PC-3 (cell line): ENCODE results near the gene PLXNA4. TPM values are rescaled to one million over a fixed set of nuclear protein-coding genes. Genes with fewer than 3 reads are reported as not detected.
A peak's percentile ranks its signal among the peaks of the same experiment; 100 is the strongest.

Source experiments
- ATAC-seq: fragments of 200-7000 bp; cut with Tn5 transposase; 2 replicates; pipeline ENCODE4 v1.9.1; 2020; ENCODE audit warnings: mild to moderate bottlenecking, moderate library complexity
- BruUV-seq: library from RNA; stranded (reverse); fragments of 400-500 nt; replicated peaks from 2 replicates; lab custom pipeline; 2021; lab: Mats Ljungman, UMichigan
- CTCF ChIA-PET: fragments of 300-600 bp; sonication (Branson Sonifier 250); formaldehyde crosslinking; loops from one replicate; lab custom pipeline; 2022; ENCODE audit warnings: antibody characterized with exemption; lab: Charles Lee
- POLR2A ChIA-PET: fragments of 300-600 bp; sonication (Branson Sonifier 250); formaldehyde crosslinking; loops from one replicate; lab custom pipeline; 2022; ENCODE audit warnings: antibody characterized with exemption; ENCODE audit not compliant: unreplicated experiment; lab: Charles Lee
- DNase-seq: peaks from one replicate; pipeline ENCODE4 v3.0.0-alpha.2; 2015
- H2AFZ ChIP-seq: fragments of 300-600 bp; sonication (generic); 2 replicates; pipeline ENCODE4 v1.6.0; 2016; ENCODE audit warnings: antibody characterized with exemption, low read length
- H3F3A ChIP-seq: fragments of 300-600 bp; sonication (generic); one replicate; pipeline ENCODE4 v1.6.0; 2017; ENCODE audit warnings: antibody characterized with exemption, low read length, control low read depth, mild to moderate bottlenecking; ENCODE audit not compliant: unreplicated experiment
- H3K27ac ChIP-seq: fragments of 300-600 bp; sonication (generic); 2 replicates; pipeline ENCODE4 v1.5.1; 2016; ENCODE audit warnings: mild to moderate bottlenecking, low read length
- H3K27me3 ChIP-seq: fragments of 300-600 bp; sonication (generic); 2 replicates; pipeline ENCODE4 v1.6.1; 2016; ENCODE audit warnings: low read length, mixed read lengths
- H3K36me3 ChIP-seq: fragments of 300-600 bp; sonication (generic); 2 replicates; pipeline ENCODE4 v1.6.1; 2016; ENCODE audit warnings: low read depth, mixed run types, low read length, mixed read lengths
- H3K4me1 ChIP-seq: fragments of 300-600 bp; sonication (generic); 2 replicates; pipeline ENCODE4 v1.5.1; 2016; ENCODE audit warnings: low read length; ENCODE audit not compliant: insufficient read depth
- H3K4me2 ChIP-seq: fragments of 300-600 bp; sonication (generic); 2 replicates; pipeline ENCODE4 v1.6.0; 2016; ENCODE audit warnings: low read length
- H3K4me3 ChIP-seq: fragments of 300-600 bp; sonication (generic); 2 replicates; pipeline ENCODE4 v1.5.1; 2016; ENCODE audit warnings: mild to moderate bottlenecking, low read length, mixed read lengths
- H3K79me2 ChIP-seq: fragments of 300-600 bp; sonication (generic); 2 replicates; pipeline ENCODE4 v1.6.1; 2017; ENCODE audit warnings: low read length, mixed read lengths
- H3K9ac ChIP-seq: fragments of 300-600 bp; sonication (generic); 2 replicates; pipeline ENCODE4 v1.6.0; 2016; ENCODE audit warnings: mild to moderate bottlenecking, low read length
- H3K9me2 ChIP-seq: fragments of 300-600 bp; sonication (generic); replicated peaks from 2 replicates; pipeline ENCODE4 v1.6.1; 2016; ENCODE audit warnings: mixed run types, low read length, mixed read lengths
- H3K9me3 ChIP-seq: fragments of 300-600 bp; sonication (generic); 2 replicates; pipeline ENCODE4 v1.6.1; 2016; ENCODE audit warnings: low read length, mixed read lengths
- H4K20me1 ChIP-seq: fragments of 300-600 bp; sonication (generic); 2 replicates; pipeline ENCODE4 v1.6.1; 2016; ENCODE audit warnings: low read length, mixed read lengths
- CTCF ChIP-seq: fragments of 300-600 bp; sonication (generic); conservative IDR thresholded peaks from 2 replicates; pipeline ENCODE4 v1.5.1; 2017; ENCODE audit warnings: antibody characterized with exemption, low read depth, mild to moderate bottlenecking, low read length
- EZH2 ChIP-seq: fragments of 300-600 bp; sonication (generic); IDR thresholded peaks from one replicate; pipeline ENCODE4 v1.6.1; 2017; ENCODE audit warnings: antibody characterized with exemption, mild to moderate bottlenecking, low read length; ENCODE audit not compliant: unreplicated experiment
- EZH2phosphoT487 ChIP-seq: fragments of 300-600 bp; sonication (generic); IDR thresholded peaks from 2 replicates; pipeline ENCODE4 v1.6.1; 2018; ENCODE audit warnings: mild to moderate bottlenecking, antibody characterized with exemption, low read length, borderline replicate concordance
- intact Hi-C: fragments of 100-400 bp; cut with micrococcal nuclease; formaldehyde crosslinking; loops from 2 replicates; pipeline ENCODE4 v1.9.0; 2023
- total RNA-seq: library from RNA; depleted of rRNA; stranded (reverse); fragments of >200 nt; gene quantifications from 2 replicates; pipeline ENCODE4 v1.2.3, GENCODE V29; 2014

The PLXNA4 gene
- total RNA-seq, 1 experiment from 2014 or later = 1.2 TPM

GRCh38 chr7:132518839-132519173 lies 57.5 kb downstream of the PLXNA4 start:
- H3K4me1 ChIP-seq = no peaks in the 10 kb centered on the region
- no peak overlapping the region for H2AFZ ChIP-seq
- H3K9me3 ChIP-seq = no peaks in the 10 kb centered on the region
- no peaks in the 10 kb centered on the region for H3K79me2 ChIP-seq
- no peak for DNase-seq
- H3K4me2 ChIP-seq = no peak overlapping the region
- no peak overlapping the region for H3K4me3 ChIP-seq
- no peaks in the 10 kb centered on the region for H3K36me3 ChIP-seq
- no peaks in the 10 kb centered on the region for H3K9me2 ChIP-seq
- BruUV-seq = no TSS peak
- intact Hi-C loops = no loop called here
- ChIA-PET POLR2A (no interaction called here), CTCF (no interaction called here)
- TF ChIP-seq CTCF = no peak
- TF ChIP-seq EZH2phosphoT487 = no peak
- TF ChIP-seq EZH2 = no peak
- H3K27ac ChIP-seq = no peak overlapping the region
- no peaks in the 10 kb centered on the region for H3F3A ChIP-seq
- H3K9ac ChIP-seq = no peak overlapping the region
- H3K27me3 ChIP-seq = no peaks in the 10 kb centered on the region
- ATAC-seq = no peak
- no peaks in the 10 kb centered on the region for H4K20me1 ChIP-seq

- Histone ChIP-seq H3K9me2 (no peaks in the 10 kb centered on the region), H3K79me2 (no peaks in the 10 kb centered on the region), H2AFZ (no peak overlapping the region), H3K4me3 (no peak overlapping the region), H3K9ac (no peak overlapping the region), H4K20me1 (no peaks in the 10 kb centered on the region), H3K27me3 (no peaks in the 10 kb centered on the region), H3K36me3 (no peaks in the 10 kb centered on the region), H3K9me3 (no peaks in the 10 kb centered on the region), H3K4me2 (no peak overlapping the region), H3F3A (no peaks in the 10 kb centered on the region), H3K27ac (no peak overlapping the region), H3K4me1 (no peaks in the 10 kb centered on the region)
- TF ChIP-seq CTCF = peak; percentile 63
- no peak for TF ChIP-seq EZH2
- TF ChIP-seq EZH2phosphoT487 = no peak
- ChIA-PET POLR2A (no interaction called here), CTCF (no interaction called here)
- BruUV-seq = no TSS peak
- DNase-seq (peak; percentile 44), ATAC-seq (peak; percentile 50; the same call in 1 of the 2 replicates)
- intact Hi-C loops = no loop called here
These were observed 58.0 kb downstream of the PLXNA4 start for GRCh38 chr7:132518102-132518838.

- ATAC-seq = peak; percentile 79
- no peak for TF ChIP-seq EZH2phosphoT487
- TF ChIP-seq CTCF = no peak
- no peak for TF ChIP-seq EZH2
These were observed 60.0 kb downstream of the PLXNA4 start for GRCh38 chr7:132516042-132516840.

More at GRCh38 chr7:132516042-132516840, 60.0 kb downstream of the PLXNA4 start:
- H3F3A ChIP-seq = no peaks in the 10 kb centered on the region
- no peaks in the 10 kb centered on the region for H3K9me2 ChIP-seq
- intact Hi-C loops = no loop called here
- H3K9me3 ChIP-seq = no peaks in the 10 kb centered on the region
- CTCF ChIA-PET = no interaction called here
- H3K4me1 ChIP-seq = no peaks in the 10 kb centered on the region
- POLR2A ChIA-PET = interaction anchor here (0.6 to 0.7 kb wide), 2 partner anchors 86 to 125 kb away, joined by 3 to 4 read pairs; no protein-coding TSS in a partner anchor
- H3K36me3 ChIP-seq = no peaks in the 10 kb centered on the region
- H3K27ac ChIP-seq = no peak overlapping the region
- DNase-seq = peak; percentile 56
- H3K4me2 ChIP-seq = no peak overlapping the region
- BruUV-seq = no TSS peak
- H3K4me3 ChIP-seq = no peak overlapping the region
- H4K20me1 ChIP-seq = no peaks in the 10 kb centered on the region
- no peak overlapping the region for H3K9ac ChIP-seq
- no peaks in the 10 kb centered on the region for H3K27me3 ChIP-seq
- no peaks in the 10 kb centered on the region for H3K79me2 ChIP-seq
- no peak overlapping the region for H2AFZ ChIP-seq
